ENCODE data around the gene SNTN.

DNA sequence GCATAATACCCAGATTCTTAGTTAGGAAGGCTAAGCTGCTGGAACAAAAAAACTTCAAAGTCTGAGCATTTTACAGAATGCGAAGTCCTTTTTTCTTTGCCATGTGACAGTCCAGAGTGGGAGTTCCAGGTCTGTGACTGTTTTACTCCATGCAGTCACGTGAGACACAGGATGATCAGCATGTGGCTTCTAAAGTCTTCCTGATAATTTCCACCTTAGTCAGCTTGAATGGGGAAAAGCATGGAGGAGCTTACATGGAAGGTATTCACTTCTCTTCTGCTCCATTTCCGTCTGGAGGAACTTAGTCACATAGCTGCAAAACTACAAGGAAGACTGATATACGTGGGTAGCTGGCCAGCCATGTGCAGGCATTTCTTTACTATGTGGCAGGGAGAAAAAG, 1.7 kb downstream of the SNTN start:
- TF ChIP-seq, protein P1, sequence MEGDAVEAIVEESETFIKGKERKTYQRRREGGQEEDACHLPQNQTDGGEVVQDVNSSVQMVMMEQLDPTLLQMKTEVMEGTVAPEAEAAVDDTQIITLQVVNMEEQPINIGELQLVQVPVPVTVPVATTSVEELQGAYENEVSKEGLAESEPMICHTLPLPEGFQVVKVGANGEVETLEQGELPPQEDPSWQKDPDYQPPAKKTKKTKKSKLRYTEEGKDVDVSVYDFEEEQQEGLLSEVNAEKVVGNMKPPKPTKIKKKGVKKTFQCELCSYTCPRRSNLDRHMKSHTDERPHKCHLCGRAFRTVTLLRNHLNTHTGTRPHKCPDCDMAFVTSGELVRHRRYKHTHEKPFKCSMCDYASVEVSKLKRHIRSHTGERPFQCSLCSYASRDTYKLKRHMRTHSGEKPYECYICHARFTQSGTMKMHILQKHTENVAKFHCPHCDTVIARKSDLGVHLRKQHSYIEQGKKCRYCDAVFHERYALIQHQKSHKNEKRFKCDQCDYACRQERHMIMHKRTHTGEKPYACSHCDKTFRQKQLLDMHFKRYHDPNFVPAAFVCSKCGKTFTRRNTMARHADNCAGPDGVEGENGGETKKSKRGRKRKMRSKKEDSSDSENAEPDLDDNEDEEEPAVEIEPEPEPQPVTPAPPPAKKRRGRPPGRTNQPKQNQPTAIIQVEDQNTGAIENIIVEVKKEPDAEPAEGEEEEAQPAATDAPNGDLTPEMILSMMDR (IDR thresholded peaks at IDR 0.05; ENCODE audit: extremely low read depth in 1 of 2, insufficient read depth in 1 of 2, low read depth in 1 of 2, low read length in 2 of 2), result no peak
- TF ChIP-seq POLR2A (IDR thresholded peaks at IDR 0.05; ENCODE audit: low read depth, low read length) (no peak), JUN (IDR thresholded peaks at IDR 0.05; ENCODE audit: borderline replicate concordance, insufficient read depth, insufficient read length, low read depth) (no peak), POLR2AphosphoS5 (IDR thresholded peaks at IDR 0.05; ENCODE audit: insufficient read depth, low read depth, low read length) (no peak), EZH2 (IDR thresholded peaks at IDR 0.05; ENCODE audit: borderline replicate concordance, low read depth, low read length, severe bottlenecking) (no peak), FOS (IDR thresholded peaks at IDR 0.05; ENCODE audit: borderline replicate concordance, insufficient read depth, low read length) (no peak), MYC (IDR thresholded peaks at IDR 0.05; ENCODE audit: low read depth, low read length) (no peak), MAX (IDR thresholded peaks at IDR 0.05; ENCODE audit: insufficient read depth, insufficient read length) (no peak)
